ENCODE results near the gene FARP2. TPM values are rescaled to one million over a fixed set of nuclear protein-coding genes. Genes with fewer than 3 reads are reported as not detected.

The FARP2 gene
- total and polyA plus RNA-seq, 2 of the 4 experiments (the other 2 are of a cell fraction): 17.1 to 30.8 TPM

- ChIA-PET CTCF (no interaction called here), POLR2A (ENCODE audit: unreplicated experiment) (no interaction called here)
- Histone ChIP-seq H3K23ac (ENCODE audit: low read depth, low read length) (no peak overlapping the region; the same call in 1 of the 2 replicates), H2BK15ac (ENCODE audit: low read depth, low read length) (no peak overlapping the region), H3K79me1 (ENCODE audit: low read depth in 1 of 2, low read length in 2 of 2) (peaks cover 15 to 73% of the 10 kb centered on the region in 2 experiments), H3K27ac (ENCODE audit: insufficient read depth, low read length) (no peak overlapping the region), H3K4me3 (ENCODE audit: insufficient read depth, low read depth, low read length) (no peak overlapping the region), H2BK120ac (ENCODE audit: low read depth, low read length) (no peak overlapping the region), H2AK5ac (ENCODE audit: low read depth, low read length) (no peak overlapping the region), H3K18ac (ENCODE audit: low read depth, low read length) (no peak overlapping the region), H3K9me3 (ENCODE audit: control insufficient read depth, insufficient read depth, low read length) (no peaks in the 10 kb centered on the region), H3K4ac (ENCODE audit: low read depth, low read length) (no peak overlapping the region), H2AFZ (replicated peaks; ENCODE audit: low read length, poor library complexity) (no peak overlapping the region), H2AK9ac (replicated peaks; ENCODE audit: low read depth, low read length, poor library complexity) (no peak overlapping the region), H3K56ac (ENCODE audit: extremely low read depth, insufficient read depth, low read length) (no peak overlapping the region), H4K91ac (ENCODE audit: insufficient read depth, low read depth, low read length) (no peak overlapping the region), H4K8ac (ENCODE audit: low read depth in 2 of 2, low read length in 2 of 2) (no peak overlapping the region), H4K5ac (ENCODE audit: low read depth, low read length) (no peak overlapping the region), H3K36me3 (ENCODE audit: control insufficient read depth, insufficient read depth, low read length) (peaks cover 3% of the 10 kb centered on the region; the same call in 1 of the 2 replicates), H3K9me1 (ENCODE audit: insufficient read depth, low read length) (peaks cover 29% of the 10 kb centered on the region), H3K4me1 (ENCODE audit: control insufficient read depth, insufficient read depth, low read length) (0 out of 2 replicates have a peak, but pooled peaks cover 4% of the 10 kb centered on the region), H3K27me3 (ENCODE audit: control insufficient read depth, insufficient read depth, low read length) (no peaks in the 10 kb centered on the region), H2BK20ac (ENCODE audit: low read depth, low read length) (no peak overlapping the region), H3K4me2 (ENCODE audit: low read depth, low read length) (no peak overlapping the region), H3K14ac (replicated peaks; ENCODE audit: low read depth, low read length) (no peak overlapping the region), H2BK5ac (ENCODE audit: low read depth, low read length, poor library complexity, severe bottlenecking) (no peak overlapping the region), H3K9ac (ENCODE audit: low read depth, low read length) (no peak overlapping the region), H4K20me1 (ENCODE audit: insufficient read depth, low read length) (peaks cover 50% of the 10 kb centered on the region)
- dilution Hi-C loops (cut with HindIII; ENCODE audit: low sequenced_read_pairs, unreplicated experiment) (no loop called here), intact Hi-C loops (cut with micrococcal nuclease) (no loop called here), in situ Hi-C loops (cut with MboI; ENCODE audit: low sequenced_read_pairs) (no loop called here)
- no CpG with 5 or more reads among the region's 4 CpGs for WGBS, 2 experiments (ENCODE audit: extremely low coverage in 2 of 2, insufficient read length in 1 of 2)
- ATAC-seq (ENCODE audit: low read depth): no peak
- TF ChIP-seq POLR2A (IDR thresholded peaks at IDR 0.05; ENCODE audit: low read depth, low read length): no peak
- no peak for TF ChIP-seq NFE2L2 (IDR thresholded peaks at IDR 0.05; ENCODE audit: low read depth, low read length)
- no peak for TF ChIP-seq RFX5 (IDR thresholded peaks at IDR 0.05; ENCODE audit: low read depth, low read length)
- TF ChIP-seq USF2 (IDR thresholded peaks at IDR 0.05; ENCODE audit: low read depth, low read length): no peak
- TF ChIP-seq CTCF (conservative IDR thresholded peaks at IDR 0.05; ENCODE audit: low read depth, low read length): no peak
- TF ChIP-seq ELK1 (IDR thresholded peaks at IDR 0.05; ENCODE audit: borderline replicate concordance, low read depth, low read length): no peak
- no peak for TF ChIP-seq CEBPB (IDR thresholded peaks at IDR 0.05; ENCODE audit: low read depth, low read length)
- no peak for TF ChIP-seq RAD21 (IDR thresholded peaks at IDR 0.05; ENCODE audit: low read length)
- TF ChIP-seq CHD1 (IDR thresholded peaks at IDR 0.05; ENCODE audit: low read depth, low read length): no peak
- no peak for TF ChIP-seq BHLHE40 (IDR thresholded peaks at IDR 0.05; ENCODE audit: low read depth, low read length)
- no peak for TF ChIP-seq MAZ (IDR thresholded peaks at IDR 0.05; ENCODE audit: borderline replicate concordance, low read depth, low read length)
- TF ChIP-seq SMC3 (IDR thresholded peaks at IDR 0.05; ENCODE audit: low read depth, low read length): no peak
- BruUV-seq (replicated peaks): no TSS peak
- peak; percentile 40 for DNase-seq
Measured at GRCh38 chr2:241312082-241312481, 44.0 kb upstream of the FARP2 start.

Data from IMR-90 (cell line).